OCI-LY7 (cell line): ENCODE measurements around the gene DHCR7. TPM values are rescaled to one million over a fixed set of nuclear protein-coding genes. Genes with fewer than 3 reads are reported as not detected.
A peak's percentile ranks its signal among the peaks of the same experiment; 100 is the strongest.

Source experiments
- BruUV-seq: library from RNA; stranded (reverse); fragments of 400-500 nt; replicated peaks from 2 replicates; lab custom pipeline; 2021; lab: Mats Ljungman, UMichigan
- CTCF ChIA-PET: fragments of 300-600 bp; sonication (Branson Sonifier 250); formaldehyde crosslinking; loops from one replicate; lab custom pipeline; 2022; ENCODE audit warnings: antibody characterized with exemption; ENCODE audit not compliant: unreplicated experiment; lab: Charles Lee
- POLR2A ChIA-PET: fragments of 300-600 bp; sonication (Branson Sonifier 250); formaldehyde crosslinking; loops from one replicate; lab custom pipeline; 2022; ENCODE audit warnings: antibody characterized with exemption; lab: Charles Lee
- DNase-seq: peaks from one replicate; pipeline ENCODE4 v3.0.0-alpha.2; 2015; ENCODE audit warnings: low spot score
- H2AFZ ChIP-seq: fragments of 200-600 bp; sonication (generic), shearing (Covaris generic); 2 replicates; pipeline ENCODE4 v1.6.1; 2014; ENCODE audit warnings: mild to moderate bottlenecking, antibody characterized with exemption, low read length, moderate library complexity
- H3K27ac ChIP-seq: fragments of 200-600 bp; sonication (generic); 2 replicates; pipeline ENCODE4 v1.5.1; 2014; ENCODE audit warnings: mixed run types, low read depth, mild to moderate bottlenecking, moderate library complexity, low read length, inconsistent platforms; ENCODE audit not compliant: poor library complexity, severe bottlenecking
- H3K36me3 ChIP-seq: fragments of 200-600 bp; sonication (generic); 2 replicates; pipeline ENCODE4 v1.6.1; 2014; ENCODE audit warnings: mild to moderate bottlenecking, antibody characterized with exemption, low read length, moderate library complexity, mixed read lengths; ENCODE audit not compliant: insufficient read depth
- H3K4me1 ChIP-seq: fragments of 200-600 bp; sonication (generic); 2 replicates; pipeline ENCODE4 v1.5.1; 2014; ENCODE audit warnings: mild to moderate bottlenecking, low read length; ENCODE audit not compliant: insufficient read depth, poor library complexity, severe bottlenecking
- H3K4me2 ChIP-seq: fragments of 200-600 bp; sonication (generic); 2 replicates; pipeline ENCODE4 v1.6.1; 2014; ENCODE audit warnings: mild to moderate bottlenecking, low read length
- H3K4me3 ChIP-seq: fragments of 200-600 bp; sonication (generic); 2 replicates; pipeline ENCODE4 v1.5.1; 2014; ENCODE audit warnings: mild to moderate bottlenecking, low read depth, low read length; ENCODE audit not compliant: poor library complexity, severe bottlenecking
- H3K79me2 ChIP-seq: fragments of 200-600 bp; sonication (generic); 2 replicates; pipeline ENCODE4 v1.6.1; 2016; ENCODE audit warnings: low read depth, mild to moderate bottlenecking, low read length, moderate library complexity, mixed read lengths; ENCODE audit not compliant: insufficient read depth
- H3K9me2 ChIP-seq: fragments of 200-600 bp; sonication (generic); 2 replicates; pipeline ENCODE4 v1.6.1; 2016; ENCODE audit warnings: mild to moderate bottlenecking, low read length, mixed read lengths; ENCODE audit not compliant: insufficient read depth
- H3K9me3 ChIP-seq: fragments of 200-600 bp; sonication (generic); 2 replicates; pipeline ENCODE4 v1.6.1; 2014; ENCODE audit warnings: mild to moderate bottlenecking, mixed run types, low read length, mixed read lengths
- H4K20me1 ChIP-seq: fragments of 200-600 bp; sonication (generic); 2 replicates; pipeline ENCODE4 v1.6.1; 2014; ENCODE audit warnings: mild to moderate bottlenecking, antibody characterized with exemption, low read length, moderate library complexity, mixed read lengths; ENCODE audit not compliant: insufficient read depth
- CTCF ChIP-seq: fragments of 200-600 bp; sonication (generic); conservative IDR thresholded peaks from 2 replicates; pipeline ENCODE4 v1.5.1; 2014; ENCODE audit warnings: mild to moderate bottlenecking, antibody characterized with exemption, low read length, moderate library complexity, mixed read lengths
- EZH2phosphoT487 ChIP-seq: fragments of 200-600 bp; sonication (generic); IDR thresholded peaks from 2 replicates; pipeline ENCODE4 v1.6.1; 2018; ENCODE audit warnings: low read depth, borderline replicate concordance, mild to moderate bottlenecking, mixed run types, antibody characterized with exemption, low read length, moderate library complexity, mixed read lengths
- intact Hi-C: fragments of 100-400 bp; cut with micrococcal nuclease; formaldehyde crosslinking; loops from one replicate; pipeline ENCODE4 v1.10.0; 2022; ENCODE audit not compliant: unreplicated experiment
- total RNA-seq, 2 experiments: library from RNA; depleted of rRNA in 1 of 2; stranded (reverse); fragments of >200 nt in 1 of 2; shearing (Covaris generic) in 1 of 2; gene quantifications; 2 replicates each; pipeline ENCODE4 v1.2.3, GENCODE V29; 2014 to 2022

The DHCR7 gene
- total RNA-seq, 2 experiments from 2014 or later: 33.4 to 110 TPM

DNA sequence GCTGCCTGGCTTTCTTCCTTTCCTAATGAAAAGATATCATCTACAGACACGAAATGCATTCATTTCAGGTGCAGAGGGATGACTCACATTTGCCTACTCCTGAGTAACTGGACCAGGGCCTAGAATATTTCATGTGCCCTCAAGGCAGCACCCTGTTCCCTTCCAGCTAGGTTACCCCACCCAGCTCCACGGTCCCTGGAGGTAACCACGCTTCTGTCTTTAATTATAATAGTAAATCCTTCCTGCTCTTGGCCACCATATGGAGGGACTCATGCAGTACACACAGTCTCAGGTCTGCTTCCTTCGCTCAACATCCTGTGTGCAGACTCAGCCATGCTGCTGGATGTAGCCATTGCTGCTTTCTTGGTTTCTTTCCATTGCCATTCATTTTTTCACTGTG, 22.3 kb downstream of the DHCR7 start:
- ChIA-PET POLR2A (interaction anchor here (0.9 to 1.5 kb wide), 4 partner anchors 12 to 54 kb away, joined by 4 to 5 read pairs (median 5); partner anchors contain the start of gene DHCR7), CTCF (interaction anchor here (0.6 to 1.7 kb wide), 3 partner anchors 22 to 83 kb away, joined by 3 to 6 read pairs (median 4); partner anchors contain the start of gene DHCR7)
- H3K79me2 ChIP-seq: no peaks in the 10 kb centered on the region
- H3K27ac ChIP-seq: peak overlapping the region; percentile 25
- peak overlapping the region; percentile 47; the same call in 1 of the 2 replicates for H2AFZ ChIP-seq
- DNase-seq: peak; percentile 73
- H3K4me1 ChIP-seq: peaks cover 40% of the 10 kb centered on the region
- no peaks in the 10 kb centered on the region for H4K20me1 ChIP-seq
- TF ChIP-seq EZH2phosphoT487: no peak
- no peak for TF ChIP-seq CTCF
- H3K9me2 ChIP-seq: no peaks in the 10 kb centered on the region
- intact Hi-C loops: loop anchor here (2.0 to 10.0 kb wide), 2 partner anchors 23 to 171 kb away; partner anchors contain the start of genes DHCR7 and SHANK2
- BruUV-seq: no TSS peak
- no peak overlapping the region for H3K4me3 ChIP-seq
- H3K36me3 ChIP-seq: no peaks in the 10 kb centered on the region
- no peaks in the 10 kb centered on the region for H3K9me3 ChIP-seq
- H3K4me2 ChIP-seq: peak overlapping the region; percentile 24; the same call in 1 of the 2 replicates

DNA sequence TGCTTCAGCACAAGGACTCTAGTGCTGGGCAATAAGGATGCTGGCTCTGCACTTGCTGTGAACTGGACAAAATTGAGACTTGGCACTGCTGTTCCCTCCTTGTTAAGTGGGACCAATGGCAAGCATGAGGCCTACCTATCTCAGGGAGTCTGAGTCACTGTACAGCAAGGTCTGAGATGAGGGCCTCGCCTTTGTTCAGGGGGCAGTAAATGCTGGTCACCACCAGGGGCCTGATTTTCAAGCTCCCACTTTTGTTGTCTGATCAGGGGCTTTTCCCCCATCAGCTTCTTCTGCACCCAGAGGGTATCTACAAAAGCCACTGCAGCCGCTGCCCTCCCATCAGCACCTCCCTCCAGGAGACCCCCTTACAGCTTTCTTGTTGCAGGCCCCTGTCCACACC, 22.8 kb downstream of the DHCR7 start:
- intact Hi-C loops: loop anchor here (10.0 kb wide), 1 partner anchor 171 kb away; the partner anchor contains the start of gene SHANK2
- CTCF ChIA-PET: interaction anchor here (1.0 to 1.7 kb wide), 2 partner anchors 23 to 51 kb away, joined by 4 to 6 read pairs; partner anchors contain the start of gene DHCR7

More for the DNA sequence above, 22.8 kb downstream of the DHCR7 start:
- Histone ChIP-seq H3K36me3 (no peaks in the 10 kb centered on the region), H4K20me1 (no peaks in the 10 kb centered on the region), H3K4me3 (no peak overlapping the region), H3K4me2 (peak overlapping the region; percentile 24; the same call in 1 of the 2 replicates), H3K4me1 (peaks cover 45% of the 10 kb centered on the region), H3K9me2 (no peaks in the 10 kb centered on the region), H2AFZ (peak overlapping the region; percentile 47; the same call in 1 of the 2 replicates), H3K27ac (peak overlapping the region; percentile 25), H3K79me2 (no peaks in the 10 kb centered on the region), H3K9me3 (no peaks in the 10 kb centered on the region)
- BruUV-seq: no TSS peak
- TF ChIP-seq CTCF: no peak
- POLR2A ChIA-PET: interaction anchor here (0.6 to 1.5 kb wide), 5 partner anchors 12 to 54 kb away, joined by 3 to 5 read pairs (median 5); partner anchors contain the start of gene DHCR7
- peak; percentile 21 for DNase-seq
